CD4-positive, alpha-beta T cell treated with Interferon alpha-2 for 1 hour (primary cell): ENCODE results near the gene PCSK5.

ENCODE experiments used
- DNase-seq, 2 donors: peaks; one replicate each; pipeline ENCODE4 v3.0.0-alpha.2; 2020 to 2022

Gene PCSK5

DNA sequence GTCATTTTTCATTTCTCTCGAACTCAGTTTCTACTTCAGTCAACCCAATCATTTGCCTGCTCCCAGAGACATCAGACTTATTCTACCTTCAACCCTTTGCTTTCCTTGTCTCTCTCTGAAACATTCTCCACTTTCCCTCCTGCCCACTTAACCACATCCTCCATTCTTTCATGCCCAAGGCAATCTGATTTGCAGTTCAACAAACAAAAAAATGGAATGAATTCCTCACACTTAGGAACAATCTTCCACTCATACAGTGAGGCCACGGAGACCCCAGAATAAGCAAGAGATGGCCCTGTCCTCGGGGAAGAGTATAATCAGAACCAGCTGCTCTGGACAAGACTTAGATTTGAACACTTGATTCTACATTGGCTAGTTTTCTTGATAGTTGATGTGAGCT is 323.3 kb downstream of the PCSK5 start:
- no peak for DNase-seq

DNA sequence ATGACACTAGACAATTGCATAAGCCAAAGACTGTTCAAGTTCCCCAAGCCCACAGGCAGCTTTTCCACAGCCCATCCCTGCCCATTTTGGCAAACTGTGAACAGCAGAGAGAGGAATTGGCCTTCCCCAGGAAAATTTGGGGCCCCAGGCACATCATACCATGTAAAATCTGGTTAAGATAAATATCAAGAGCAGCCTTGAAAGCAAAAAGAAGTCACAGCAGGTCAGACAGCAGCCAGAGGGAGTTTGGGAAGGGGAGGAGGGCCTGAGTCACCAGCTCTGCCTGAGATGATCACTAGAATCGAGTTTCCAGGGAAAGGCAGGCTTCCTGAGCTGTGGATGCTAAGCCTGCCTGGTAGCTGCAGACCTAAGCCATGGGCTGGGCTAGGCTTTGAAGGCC is 324.6 kb downstream of the PCSK5 start:
- no peak for DNase-seq

DNA sequence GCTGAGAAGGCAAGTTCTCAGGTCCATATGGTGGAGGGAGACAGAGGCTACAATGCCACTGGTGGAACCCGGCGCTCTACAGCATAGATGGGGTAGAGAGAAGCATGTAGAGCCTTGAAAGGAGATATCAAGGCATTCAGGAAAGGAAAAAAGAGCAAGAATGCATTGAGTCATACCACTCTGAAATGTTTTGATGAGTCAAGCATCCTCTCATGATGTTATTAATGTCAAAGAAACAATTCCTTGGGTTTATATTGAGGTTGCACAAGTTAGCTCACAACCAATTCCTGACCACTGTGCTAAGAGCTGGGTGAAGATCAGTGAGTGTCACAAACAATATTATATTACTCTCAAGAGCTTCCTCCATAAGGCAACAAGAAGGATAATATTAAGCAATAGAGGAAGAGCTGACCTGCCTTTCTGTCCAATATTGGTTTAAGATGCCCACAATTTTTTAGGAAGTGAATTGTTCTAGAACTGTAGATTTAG is 325.7 kb downstream of the PCSK5 start:
- no peak for DNase-seq

DNA sequence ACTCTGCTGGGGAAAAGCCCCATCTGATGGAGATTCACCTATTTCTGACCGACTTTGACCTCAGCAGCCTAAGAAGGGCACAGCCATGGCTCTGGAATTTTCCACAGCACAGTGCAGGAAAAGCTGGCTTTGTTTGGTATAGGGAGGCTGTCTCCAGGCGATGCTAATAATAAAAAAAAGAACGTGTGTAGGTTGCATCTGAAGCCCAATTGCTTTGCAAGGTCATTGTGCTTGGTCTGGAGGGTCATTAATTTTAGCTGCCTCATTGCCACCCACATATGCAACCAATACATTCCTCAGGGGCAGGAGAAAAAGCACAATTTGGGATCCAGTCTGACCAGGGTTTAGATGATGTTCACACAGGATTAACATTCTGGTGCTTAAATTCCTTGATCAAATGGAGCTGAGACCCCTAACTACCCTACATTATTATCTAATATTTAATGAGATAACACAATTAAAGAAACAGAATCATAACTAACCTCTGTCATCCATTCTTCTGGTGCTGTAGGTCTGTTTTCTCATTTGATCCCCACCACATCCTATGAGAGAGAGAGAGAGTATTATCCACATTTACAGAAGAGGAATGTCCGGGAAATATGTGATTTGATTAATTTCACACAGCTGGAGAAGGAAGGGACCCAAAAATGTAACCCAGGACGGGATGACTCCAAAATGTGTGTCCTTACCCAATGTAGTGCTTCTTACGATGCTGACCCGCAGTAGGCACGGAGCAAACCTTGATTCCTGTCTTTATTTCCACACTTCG is 327.8 kb downstream of the PCSK5 start:
- no peak for DNase-seq

DNA sequence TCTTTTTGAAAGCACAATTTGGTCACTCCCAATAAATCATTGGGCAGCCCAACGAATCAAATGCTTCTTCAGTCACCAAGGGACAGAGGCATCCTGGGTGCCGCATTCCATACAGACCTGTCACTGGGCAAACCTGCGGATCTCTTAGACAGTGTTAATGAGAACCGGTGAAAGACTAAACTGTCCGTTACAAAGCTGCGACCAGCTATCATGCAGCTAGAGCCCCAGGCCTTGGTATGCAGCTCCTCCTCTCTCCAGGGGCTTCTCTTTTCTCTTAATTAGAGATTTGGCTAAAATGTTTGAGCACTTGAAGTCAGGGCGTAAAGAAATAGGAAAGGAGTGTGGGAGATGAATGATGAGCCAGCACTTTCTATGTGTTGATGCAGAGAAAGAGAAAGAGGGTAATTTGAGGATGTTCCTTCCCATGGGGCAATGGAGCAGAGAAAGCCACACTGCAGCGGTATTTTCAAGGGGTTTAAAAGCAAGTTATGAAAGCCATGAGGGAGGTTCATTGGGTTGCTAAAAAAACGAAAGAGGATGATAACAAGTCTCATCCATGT is 328.5 kb downstream of the PCSK5 start:
- DNase-seq, result no peak

DNA sequence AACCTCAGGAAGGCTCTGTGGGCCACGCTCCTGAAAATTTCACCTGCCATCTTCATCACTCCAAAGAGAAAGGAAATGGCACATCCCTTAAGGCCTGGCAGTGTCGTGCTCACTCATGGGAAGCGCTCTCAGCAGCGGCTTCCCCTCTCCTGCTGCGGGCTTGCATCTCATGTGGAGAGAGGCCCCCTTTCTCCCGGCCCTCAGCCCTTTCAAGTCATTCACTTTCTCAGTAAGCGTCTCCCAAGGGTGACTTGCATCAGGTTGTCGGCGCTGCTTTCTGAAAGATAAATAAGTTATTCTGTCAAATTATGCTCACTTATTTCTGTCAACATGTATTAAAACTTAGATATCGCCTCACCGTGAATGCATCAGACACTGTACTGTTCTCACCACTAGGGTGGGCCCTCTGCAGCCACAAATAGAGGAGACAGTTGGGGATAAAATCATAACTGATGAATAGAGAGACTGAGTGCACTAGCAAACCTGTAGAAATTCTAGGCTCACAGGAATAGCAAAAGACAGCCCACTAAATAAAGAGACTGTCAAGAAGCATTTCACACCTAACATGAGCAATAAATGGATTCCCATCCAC is 329.2 kb downstream of the PCSK5 start:
- no peak for DNase-seq

DNA sequence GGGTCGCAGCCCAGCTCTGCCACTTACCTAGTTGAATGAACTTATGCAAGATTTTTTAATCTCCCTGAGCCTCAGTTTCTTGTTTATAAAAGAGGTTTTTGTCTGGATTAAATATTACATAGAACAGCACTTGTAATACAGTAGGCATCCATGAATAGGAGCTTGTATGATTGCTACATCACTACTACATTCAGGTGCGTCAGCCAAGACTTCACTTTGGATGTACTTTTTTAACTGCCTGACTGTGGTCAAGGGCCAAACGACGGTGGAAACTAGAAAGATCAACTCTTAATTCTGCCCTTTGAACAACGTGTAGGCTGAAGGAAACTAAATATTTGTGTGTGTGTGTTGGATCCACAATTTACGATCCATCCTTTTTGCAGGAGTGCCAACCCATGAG is 330.9 kb downstream of the PCSK5 start:
- DNase-seq, result no peak

DNA sequence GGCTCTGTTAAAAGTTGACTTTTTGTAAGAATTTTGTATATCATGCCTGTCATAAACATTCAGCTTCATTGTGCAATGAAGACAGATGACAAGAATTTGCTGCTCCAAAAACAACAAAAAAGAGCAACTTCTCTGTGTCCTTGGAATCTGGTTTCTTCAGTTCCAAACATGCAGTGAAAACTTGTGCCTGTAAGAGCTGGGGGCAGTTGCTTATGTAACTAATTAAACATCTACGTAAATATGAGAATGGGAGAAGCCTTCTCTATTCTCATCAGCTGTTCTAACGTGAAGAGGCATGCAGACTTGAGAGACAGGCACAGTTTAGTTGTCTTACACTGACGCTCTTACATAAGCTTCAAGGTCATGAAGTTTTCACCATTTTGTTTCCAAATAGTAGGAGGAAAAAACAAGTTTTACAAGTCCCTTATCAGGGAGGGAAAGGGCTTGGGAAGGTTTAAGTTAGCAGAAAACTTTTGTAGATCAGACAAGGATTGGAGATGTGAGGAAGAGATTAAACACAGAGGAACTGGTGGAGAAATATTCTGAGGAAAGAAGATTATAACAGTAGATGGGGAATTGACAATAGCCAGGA is 333.4 kb downstream of the PCSK5 start:
- no peak for DNase-seq

DNA sequence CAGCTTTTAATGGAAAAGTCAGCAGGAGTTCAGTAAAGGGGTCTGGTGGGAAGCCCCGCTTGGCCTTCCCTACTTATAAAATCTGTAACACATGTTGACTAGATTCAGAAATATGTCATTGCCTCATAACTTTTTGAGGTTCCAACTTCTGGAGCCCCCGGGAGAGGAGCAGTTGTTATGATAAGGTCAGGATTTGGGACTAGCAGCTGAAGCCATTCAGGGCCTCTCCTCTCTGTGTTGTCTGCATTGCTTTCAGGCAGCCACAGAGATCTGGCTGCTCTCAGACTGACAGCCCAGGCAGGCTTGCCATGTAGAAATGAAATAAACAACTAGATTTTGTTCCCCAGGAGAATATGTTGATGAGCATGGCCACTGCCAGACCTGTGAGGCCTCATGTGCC is 336.7 kb downstream of the PCSK5 start:
- DNase-seq, result no peak

DNA sequence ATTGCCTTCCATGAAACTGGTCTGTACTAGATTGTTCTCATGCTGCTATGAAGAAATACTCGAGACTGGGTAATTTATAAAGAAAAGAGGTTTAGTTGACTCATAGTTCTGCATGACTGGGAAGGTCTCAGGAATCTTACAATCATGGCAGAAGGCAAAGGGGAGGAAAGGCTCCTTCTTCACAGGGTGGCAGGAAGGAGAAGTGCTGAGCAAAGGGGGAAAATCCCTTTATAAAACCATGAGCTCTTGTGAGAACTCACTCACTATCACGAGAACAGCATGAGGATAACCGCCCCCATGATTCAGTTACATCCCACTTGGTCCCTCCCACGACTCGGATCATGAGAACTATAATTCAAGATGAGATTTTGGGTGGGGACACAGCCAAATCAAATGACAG is 340.5 kb downstream of the PCSK5 start:
- no peak for DNase-seq

DNA sequence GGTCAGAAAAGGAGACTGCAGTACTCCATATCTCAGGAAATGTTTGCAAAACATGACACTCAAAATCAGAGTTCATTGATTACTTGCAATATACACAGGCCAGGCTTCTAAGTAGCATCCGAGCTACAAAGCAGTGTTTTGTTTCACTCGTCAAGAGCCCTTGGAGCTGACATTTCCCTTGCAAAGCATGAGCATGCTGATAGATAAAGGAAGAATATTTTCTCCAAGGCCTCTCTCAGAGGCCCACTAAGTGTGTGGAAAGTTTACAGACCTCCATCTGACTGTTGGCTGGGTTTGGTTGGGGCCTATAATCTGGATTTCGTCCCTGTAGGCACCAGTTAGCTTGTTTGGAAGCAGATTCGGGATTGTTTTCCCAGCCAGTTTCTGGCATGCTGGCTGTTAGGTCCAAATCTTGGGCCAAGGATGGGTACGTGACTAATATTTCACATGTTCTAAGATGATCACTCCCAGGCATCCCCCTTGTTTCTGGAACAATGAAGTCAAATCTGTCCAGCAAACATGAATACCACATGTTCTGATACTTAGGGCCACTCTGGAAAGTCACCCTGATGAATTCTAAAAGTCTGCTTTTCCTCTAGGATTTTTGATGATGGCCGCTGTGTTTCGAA is 342.5 kb downstream of the PCSK5 start:
- no peak for DNase-seq

DNA sequence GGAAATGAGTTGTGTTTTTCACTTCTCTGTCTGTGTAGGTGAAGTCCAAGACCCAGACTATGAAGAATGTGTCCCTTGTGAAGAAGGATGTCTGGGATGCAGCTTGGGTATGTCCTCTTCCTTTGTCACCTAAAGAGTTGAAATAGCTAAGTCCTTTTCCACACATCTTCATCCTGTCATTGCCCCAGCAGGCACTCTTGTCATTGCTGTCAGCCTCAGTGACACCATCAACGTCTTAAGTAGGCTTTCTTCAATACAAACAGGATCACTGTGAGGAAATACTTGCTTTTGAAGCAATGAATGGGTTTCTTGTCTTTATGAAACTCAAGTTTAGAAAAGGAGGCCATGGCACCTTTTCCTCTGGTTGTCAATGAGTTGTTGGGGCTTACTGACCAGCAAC is 350.1 kb downstream of the PCSK5 start:
- no peak for DNase-seq

DNA sequence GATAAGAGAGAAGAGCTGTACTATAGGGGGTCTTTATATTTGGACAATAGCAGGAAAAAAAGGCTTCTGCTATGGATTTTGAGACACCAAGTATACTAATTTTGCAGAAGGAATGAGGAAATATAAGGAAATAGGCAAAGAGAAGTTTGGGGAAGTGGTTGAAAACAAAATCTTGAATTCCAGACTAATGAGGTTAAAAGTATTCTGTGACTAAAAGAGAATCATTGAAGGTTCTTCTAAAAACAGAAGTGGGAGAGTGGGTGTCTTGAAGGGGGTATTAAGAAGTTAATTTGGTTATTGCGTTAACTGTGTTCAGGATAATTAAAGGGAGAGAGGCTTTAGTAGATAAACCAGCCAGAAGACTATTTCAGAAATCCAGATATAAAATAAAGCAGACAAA is 355.0 kb downstream of the PCSK5 start:
- no peak for DNase-seq

DNA sequence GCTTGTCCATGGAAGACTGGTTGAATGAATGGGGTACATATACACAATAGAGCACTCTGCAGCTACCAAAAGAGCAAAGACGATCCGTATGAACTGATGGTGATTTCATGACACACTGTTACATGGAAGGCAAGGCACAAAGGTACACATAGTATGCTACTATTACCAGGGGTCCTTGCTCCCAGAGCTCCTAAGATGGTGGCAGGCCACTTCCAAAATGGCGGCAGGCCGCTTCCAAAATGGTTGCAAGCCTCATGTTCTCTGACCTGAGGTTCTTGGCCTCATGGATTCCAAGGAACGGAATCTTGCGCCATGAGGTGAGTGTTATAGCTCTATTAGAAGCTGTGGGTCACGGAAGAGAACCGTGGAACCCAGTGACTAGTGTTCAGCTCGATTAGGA is 356.2 kb downstream of the PCSK5 start:
- no peak for DNase-seq

DNA sequence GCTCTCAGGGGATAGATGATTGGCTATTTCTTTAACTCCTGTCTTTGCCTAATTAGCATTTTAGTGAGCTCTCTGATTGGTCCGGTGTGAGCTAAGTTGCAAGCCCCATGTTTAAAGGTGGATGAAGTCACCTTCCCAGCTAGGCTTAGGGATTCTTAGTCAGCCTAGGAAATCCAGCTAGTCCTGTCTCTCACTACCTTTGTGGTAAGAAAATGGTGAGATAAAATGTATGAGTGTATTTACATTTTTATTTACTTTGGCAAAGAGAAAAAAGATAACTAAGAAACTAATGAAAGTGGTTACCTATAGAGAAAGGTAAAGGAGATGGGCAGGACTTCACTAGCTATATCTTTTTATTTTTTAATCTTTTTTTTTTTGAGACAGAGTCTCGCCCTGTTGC is 357.0 kb downstream of the PCSK5 start:
- DNase-seq, result no peak

DNA sequence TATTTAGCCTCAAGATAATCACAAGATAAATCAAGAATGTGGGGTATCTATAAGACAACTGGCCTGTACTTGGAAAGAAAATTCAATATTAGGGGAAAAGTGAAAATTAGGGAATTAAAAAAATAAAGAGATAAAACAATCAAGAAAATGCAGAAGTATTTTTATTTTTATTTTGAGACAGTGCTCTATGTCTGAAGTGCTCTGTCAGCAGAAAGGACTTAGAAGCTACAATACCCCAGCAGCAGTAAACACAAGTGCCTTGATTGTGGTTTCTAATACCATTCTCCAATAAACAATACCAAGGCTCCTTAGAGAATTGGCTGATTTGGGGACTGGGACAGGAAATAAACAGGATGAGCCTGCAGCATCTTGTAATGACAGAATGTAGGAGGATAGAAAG is 358.8 kb downstream of the PCSK5 start:
- no peak for DNase-seq

DNA sequence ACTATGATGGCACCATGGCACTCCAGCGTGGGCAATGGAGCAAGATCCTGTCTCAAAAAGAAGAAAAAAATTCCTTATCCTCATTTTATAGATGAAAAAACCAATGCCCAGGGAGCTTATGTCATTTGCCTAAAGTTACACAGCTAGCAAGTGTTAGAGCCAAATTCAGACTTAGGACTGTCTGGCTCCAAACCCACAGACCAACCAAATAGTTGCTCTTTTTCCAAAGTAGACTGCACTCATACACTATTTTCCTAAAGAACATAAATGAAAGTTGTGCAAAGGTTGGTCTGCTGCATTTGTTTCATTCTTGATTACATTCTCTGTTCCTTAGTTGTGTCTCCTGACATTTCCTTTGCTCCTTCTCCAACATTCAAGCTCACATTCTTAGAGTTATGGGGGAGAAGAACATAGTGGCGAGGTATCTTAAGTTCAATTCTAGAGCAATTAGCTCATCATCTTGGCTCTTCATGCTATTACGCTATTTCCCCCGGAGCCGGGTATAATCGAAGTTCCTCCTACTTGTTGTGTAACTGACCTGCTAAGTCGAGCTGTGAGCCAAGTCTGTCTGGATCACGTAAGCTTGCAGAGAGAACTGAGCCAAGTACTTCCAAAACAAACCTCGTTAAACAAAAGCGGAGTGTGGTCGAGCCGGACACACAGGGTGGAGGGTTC is 365.4 kb downstream of the PCSK5 start:
- peak in 1 of 2 donors; percentile 1 for DNase-seq

DNA sequence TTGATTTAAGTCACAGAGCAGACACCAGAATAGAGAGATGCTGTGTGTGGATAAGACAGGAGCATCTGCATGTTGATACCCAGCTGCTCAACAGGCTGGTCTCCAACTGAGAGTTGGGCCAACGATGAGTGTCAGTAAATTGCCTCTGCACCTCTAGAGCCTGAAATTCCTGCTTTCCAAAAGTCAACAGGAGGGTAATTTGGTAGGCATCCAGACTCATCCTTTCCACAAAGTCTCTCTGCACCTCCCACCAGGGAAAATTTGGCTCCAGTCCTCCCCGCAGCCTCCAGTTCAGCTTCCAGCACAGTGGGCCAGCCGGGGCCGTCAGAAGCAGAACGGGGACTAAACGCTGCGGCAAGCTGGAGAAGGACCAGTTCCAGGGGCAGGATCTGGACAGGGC is 366.8 kb downstream of the PCSK5 start:
- DNase-seq, result no peak

DNA sequence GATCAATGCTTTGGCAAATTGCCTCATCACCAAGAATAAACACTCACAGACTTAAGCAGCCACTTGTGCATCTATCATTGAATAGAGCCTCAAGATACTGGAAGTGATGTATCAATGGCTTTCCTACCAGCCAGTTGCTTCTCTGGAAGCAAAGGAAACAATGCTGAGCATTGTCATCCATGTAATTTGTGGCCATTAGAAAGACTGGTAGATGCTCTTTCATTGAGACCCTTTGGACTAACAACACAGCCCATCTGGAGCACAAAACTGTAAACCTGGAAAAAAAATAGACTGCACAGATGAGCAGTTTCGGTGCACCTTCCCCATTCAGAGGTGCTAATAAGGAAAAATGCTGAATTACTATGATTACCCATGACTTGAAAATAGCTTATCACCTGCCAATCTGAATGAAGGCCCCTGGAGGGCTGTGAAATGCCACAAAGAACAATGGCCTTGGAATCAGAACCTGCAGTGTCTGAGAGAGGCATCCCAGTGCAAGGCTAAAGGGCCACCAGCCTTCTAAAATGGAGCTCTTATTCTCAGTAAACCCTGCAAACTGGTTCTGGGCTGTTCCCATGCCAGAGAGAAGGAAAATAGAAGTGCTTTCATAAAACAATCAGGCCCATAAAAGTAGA is 376.3 kb downstream of the PCSK5 start:
- no peak for DNase-seq

DNA sequence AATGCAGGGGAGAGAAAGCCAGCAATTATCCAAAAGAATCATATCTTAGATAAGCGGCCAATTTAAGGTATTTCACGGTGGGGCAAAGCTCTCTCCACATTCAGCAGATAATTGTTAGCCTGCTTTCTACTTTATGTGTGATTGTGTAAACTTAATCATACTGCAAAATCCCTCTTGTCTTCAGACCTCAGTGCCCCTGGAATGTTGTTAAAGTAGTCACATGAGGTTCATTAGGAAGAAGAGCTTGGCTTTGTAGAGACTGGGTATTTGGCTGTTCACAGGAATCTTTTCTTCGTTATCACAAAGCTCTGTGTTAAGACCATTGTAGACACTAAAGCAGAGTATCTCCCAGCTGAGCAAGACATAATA is 376.8 kb downstream of the PCSK5 start:
- DNase-seq, result no peak

DNA sequence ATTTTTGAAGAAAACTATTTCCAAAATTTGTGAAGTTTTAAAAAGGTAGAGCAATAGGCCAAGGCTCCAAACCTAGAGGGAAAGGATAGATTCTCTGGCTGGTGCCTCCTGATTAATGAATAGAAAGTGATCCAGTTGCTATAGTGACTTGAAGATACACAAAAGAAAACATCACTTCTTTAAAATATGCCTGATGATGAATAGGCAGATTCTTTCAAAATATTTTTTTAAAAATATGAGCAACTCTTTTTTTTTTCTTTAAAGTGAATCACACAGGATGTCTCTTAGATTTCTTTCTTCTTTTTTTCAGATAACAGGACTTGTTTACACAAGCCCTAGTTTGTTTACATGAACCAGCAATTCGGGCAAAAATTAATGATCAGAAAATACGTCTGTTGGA is 379.3 kb downstream of the PCSK5 start:
- no peak for DNase-seq

DNA sequence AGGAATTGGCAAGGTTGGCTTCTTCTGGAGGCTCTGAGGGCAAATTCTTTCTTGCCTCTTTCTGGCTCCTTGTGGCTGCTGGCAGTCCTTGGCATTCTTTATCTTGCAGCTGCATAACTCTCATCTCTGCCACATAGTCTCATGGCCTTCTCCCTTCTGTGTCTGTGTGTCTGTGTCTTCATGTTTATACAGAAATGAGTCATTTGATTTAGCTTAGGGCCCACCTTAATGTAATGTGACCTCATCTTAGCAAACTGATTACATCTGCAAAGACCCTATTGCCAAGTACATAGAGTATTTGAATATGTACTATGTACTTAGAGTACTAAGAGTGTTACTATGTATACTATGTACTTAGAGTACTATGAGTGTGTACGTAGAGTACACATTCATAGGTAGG is 381.3 kb downstream of the PCSK5 start:
- no peak for DNase-seq

DNA sequence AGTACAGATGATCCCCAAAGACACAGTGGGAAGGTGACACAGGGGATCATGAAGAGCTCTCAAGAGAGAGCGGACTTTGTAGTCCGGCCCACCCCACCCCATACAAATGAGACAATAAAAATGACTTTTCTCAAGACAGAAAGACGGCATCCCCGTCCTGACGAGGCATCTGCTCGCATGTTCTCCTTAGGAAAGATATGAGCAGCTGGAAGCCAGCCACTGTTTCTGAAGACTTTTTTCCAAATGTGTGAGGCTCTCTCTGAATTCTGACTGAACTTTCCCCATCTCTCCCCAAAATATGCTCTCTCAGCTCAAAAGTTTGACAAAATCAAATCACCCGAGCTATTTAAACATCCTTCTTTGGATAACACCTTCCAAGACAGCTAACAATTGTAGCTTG is 398.6 kb downstream of the PCSK5 start:
- no peak for DNase-seq
